A549 treated with ZK216348 at 1 μM for 4 hours (cell line): ENCODE data around the gene SLC8A1. TPM values are rescaled to one million over a fixed set of nuclear protein-coding genes. Genes with fewer than 3 reads are reported as not detected.

Experiments used
- total RNA-seq: library from RNA; stranded (reverse); fragments of 200-300 nt; extraction: Qiagen RNA extraction; gene quantifications from 5 replicates; pipeline ENCODE4 v1.2.3, GENCODE V29; 2022; ENCODE audit warnings: low read depth

Gene SLC8A1
- total RNA-seq: 0.27 to 0.57 TPM (median 0.41 TPM) in 5 replicates

DNA sequence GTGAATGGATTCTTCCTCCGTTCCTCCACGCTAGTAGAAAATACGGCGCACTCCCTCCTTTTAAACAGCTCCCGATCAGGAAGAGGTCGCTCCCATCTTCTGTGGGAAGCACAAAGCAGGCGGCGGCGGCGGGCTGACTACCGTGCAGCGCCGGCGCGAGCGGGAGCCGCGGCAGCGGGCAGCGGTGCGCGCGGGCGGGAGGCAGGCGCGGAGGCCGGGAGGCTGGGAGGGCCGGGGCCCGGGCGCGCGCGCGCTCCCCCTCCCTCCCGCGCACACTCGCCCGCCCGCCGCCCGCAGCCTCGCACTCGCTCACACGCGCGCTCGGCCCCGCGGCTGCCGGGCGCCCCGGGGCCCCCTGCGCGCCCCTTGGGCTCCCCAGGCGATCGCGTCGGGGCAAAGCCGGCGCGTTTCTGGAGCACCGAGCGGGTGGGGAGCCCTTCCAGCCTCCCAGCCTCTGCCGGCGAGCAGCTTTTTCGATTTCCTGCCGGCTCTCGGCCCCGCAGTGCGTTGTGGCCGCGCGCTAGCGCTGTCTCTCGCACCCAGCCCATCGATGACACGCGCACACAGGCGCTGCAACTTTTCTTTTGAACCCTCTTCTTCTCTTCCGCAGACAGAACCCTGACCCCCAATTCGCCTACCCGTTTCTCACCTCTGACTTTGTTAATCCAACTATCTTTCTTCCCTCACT is at the start of gene SLC8A1:
TSS of gene SLC8A1 (minus strand) at position 173 of the 688 bp plus-strand sequence.

